SH-SY5Y (cell line): ENCODE measurements around the gene YIF1A.

Experiments used
- GATA2 ChIP-seq: IDR thresholded peaks from 2 replicates; pipeline ENCODE4 v1.6.1; 2011; ENCODE audit warnings: mild to moderate bottlenecking, low read depth, low read length
- GATA3 ChIP-seq: IDR thresholded peaks from 2 replicates; pipeline ENCODE4 v1.6.1; 2011; ENCODE audit warnings: low read depth, mild to moderate bottlenecking, low read length, moderate library complexity

GRCh38 chr11:66237867-66238266, 51.1 kb downstream of the YIF1A start:
- TF ChIP-seq GATA2: no peak
- TF ChIP-seq GATA3: no peak
